Activated CD4-positive, alpha-beta T cell treated with anti-CD3 and anti-CD28 coated beads for 24 hours (primary cell): ENCODE data around the gene SDR42E2.
A peak's percentile ranks its signal among the peaks of the same experiment; 100 is the strongest.
"Not testable (repeated sequence)": the region's sequence is repeated elsewhere in the genome, so short reads cannot be mapped to it uniquely, and the experiment has no call there.

Experiments used
- DNase-seq, 2 donors: peaks; one replicate each; pipeline ENCODE4 v3.0.0-alpha.2; 2020; ENCODE audit warnings: low read depth in 2 of 2

SDR42E2 gene

GRCh38 chr16:22213801-22214200 is 51.5 kb downstream of the SDR42E2 start:
- no peak for DNase-seq

- DNase-seq, result no peak
These were observed 52.1 kb downstream of the SDR42E2 start for GRCh38 chr16:22214402-22214801.

GRCh38 chr16:22214889-22215288 is 52.6 kb downstream of the SDR42E2 start:
- no peak for DNase-seq

GRCh38 chr16:22216191-22216831 is 54.0 kb downstream of the SDR42E2 start:
- DNase-seq, result no peak

GRCh38 chr16:22216832-22217225 is 54.5 kb downstream of the SDR42E2 start:
- not testable (repeated sequence) for DNase-seq

DNA sequence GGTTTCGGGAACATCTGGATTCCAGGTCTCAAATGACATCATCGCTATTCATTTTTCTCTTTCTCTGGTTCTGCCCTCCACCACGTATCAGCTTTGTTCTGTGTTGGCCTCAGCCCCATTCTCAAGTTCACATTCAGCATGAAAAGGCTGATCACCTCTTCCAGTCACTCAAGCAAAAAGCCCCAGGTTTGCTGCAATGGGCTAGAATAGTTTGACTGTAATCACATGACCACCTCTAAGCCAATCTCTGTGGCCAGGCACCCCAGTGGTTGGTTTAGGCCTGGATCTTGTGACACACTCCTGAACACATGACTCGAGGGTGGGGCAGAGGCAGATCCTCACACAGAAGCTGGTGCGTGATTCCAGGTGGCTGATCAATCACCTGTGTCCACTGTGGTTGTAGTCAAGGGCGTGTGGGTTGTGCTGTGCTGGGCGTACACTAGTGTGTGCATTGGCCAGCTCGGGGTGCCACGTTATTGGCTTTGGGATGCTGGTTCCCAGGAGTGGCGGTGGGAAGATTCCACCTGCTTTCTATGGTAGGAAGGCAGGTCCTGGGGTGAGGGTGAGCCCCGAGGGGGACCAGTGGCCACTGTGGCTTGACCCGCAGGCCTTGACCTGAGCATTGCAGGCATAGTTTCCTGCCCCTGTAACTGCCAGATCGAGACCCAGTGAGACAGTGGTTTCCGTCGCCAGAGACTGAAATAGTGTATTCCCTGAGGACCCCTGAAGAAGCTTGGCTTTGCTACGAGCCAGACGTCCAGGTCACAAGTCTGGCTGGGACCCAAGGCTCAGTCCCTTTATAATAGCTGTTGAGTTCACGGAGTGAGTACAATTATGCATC is 55.8 kb downstream of the SDR42E2 start:
- no peak for DNase-seq

DNA sequence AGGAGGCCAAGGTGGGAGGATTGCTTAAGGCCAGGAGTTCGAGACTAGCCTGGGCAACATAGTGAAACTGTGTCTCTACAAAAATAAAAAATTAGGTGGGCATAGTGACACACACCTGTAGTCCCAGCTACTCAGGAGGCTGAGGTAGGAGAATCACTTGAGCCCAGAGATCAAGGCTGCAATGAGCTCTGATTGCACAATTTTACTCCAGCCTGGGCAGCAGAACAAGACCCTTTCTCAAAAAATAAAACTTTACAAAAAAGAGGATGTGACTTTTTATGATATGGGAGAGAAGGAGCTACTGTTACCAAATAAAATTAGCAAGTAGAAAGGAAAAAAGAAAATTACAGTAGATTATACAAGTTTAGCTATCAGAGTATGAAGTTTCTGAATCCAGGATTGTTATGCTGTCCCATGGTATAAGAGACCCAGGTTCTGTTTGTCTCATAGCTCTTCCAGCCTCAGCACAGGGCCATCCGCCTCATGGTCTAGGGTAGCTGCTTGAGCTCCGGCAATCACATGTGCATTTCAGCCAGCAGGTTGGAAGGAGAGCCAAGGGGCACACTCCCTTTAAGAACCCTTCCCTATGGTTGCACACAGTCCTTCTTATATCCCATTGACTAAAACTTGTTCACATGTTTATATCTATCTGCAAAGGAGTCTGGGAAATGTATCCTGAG is 57.2 kb downstream of the SDR42E2 start:
- no peak for DNase-seq

GRCh38 chr16:22220069-22220440 is 57.7 kb downstream of the SDR42E2 start:
- DNase-seq, result no peak

- DNase-seq, result no peak
These were observed 58.4 kb downstream of the SDR42E2 start for GRCh38 chr16:22220714-22221113.

DNA sequence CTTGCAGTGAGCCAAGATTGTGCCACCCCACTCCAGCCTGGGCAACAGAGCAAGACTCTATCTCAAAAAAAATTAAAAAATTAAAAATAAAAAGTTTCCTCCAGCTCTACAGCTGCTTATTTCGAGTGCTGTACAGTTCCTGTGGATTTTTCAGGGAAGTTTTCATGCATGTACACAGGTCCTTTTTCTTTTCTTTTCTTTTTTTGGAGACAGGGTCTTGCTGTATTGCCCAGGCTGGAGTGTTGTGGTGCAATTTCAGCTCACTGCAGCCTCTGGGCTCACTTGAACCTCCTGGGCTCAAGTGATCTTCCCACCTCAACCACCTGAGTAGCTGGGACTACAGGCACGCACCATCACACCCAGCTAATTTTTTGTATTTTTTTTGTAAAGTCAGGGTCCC is 59.7 kb downstream of the SDR42E2 start:
- no peak for DNase-seq

- DNase-seq, result no peak
These were observed 60.7 kb downstream of the SDR42E2 start for GRCh38 chr16:22222998-22223397.

DNA sequence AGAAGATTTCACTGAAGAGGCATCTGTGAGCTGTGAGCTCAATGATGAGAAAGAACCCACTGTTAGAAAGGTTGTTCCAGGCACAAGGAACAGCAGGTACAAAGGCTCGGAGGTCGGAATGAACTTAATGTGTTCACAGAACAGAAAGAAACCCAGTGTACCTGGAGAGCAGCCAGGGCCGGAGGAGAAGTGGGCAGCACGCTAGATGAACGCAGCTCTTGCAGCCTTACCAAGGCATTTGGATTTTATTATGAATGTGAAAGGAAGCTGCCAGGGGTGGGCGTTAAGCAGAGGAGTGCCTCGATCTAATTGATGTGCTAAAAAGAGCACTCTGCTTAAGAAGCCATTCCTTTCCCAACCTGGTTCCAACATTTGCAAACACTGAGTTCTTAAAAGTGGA is 62.8 kb downstream of the SDR42E2 start:
- no peak for DNase-seq

DNA sequence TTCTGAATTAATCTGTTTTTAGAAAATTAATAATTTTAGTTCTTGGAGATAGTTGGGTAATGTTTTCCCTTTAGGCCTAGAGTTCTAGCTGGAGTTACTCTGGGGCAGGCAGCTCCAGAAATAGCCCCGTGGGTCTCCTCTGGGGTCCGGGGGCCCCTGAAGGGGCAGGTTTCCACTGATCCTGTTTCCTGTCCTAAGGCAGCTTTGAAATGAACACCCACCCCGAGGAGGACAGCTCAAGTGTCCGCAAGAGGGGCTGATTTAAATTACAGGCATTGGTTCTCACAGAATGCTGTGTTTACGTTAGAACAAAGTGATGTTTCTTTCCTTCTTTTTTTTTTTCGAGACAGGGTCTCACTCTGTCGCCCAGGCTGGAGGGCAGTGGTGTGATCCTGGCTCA is 67.6 kb downstream of the SDR42E2 start:
- DNase-seq, result no peak

GRCh38 chr16:22232277-22233036 is 70.2 kb downstream of the SDR42E2 start:
- peak in 1 of 2 donors; percentile 7 for DNase-seq

DNA sequence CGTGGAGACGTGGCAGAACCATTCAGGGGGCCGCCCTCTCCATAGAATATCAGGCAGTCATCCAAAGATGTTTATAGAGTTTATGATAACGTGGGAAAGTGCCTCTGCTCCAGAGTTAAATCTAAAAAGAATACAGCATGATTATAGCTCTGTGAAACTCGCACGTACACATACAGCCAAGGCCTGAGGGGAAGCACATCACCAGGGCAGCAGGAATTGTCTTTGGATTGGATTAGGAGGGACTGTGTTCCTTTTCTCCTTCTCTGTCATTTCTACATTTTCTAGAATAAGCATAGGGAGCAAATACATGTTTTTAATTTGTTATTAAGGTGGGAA is 70.7 kb downstream of the SDR42E2 start:
- no peak for DNase-seq

DNA sequence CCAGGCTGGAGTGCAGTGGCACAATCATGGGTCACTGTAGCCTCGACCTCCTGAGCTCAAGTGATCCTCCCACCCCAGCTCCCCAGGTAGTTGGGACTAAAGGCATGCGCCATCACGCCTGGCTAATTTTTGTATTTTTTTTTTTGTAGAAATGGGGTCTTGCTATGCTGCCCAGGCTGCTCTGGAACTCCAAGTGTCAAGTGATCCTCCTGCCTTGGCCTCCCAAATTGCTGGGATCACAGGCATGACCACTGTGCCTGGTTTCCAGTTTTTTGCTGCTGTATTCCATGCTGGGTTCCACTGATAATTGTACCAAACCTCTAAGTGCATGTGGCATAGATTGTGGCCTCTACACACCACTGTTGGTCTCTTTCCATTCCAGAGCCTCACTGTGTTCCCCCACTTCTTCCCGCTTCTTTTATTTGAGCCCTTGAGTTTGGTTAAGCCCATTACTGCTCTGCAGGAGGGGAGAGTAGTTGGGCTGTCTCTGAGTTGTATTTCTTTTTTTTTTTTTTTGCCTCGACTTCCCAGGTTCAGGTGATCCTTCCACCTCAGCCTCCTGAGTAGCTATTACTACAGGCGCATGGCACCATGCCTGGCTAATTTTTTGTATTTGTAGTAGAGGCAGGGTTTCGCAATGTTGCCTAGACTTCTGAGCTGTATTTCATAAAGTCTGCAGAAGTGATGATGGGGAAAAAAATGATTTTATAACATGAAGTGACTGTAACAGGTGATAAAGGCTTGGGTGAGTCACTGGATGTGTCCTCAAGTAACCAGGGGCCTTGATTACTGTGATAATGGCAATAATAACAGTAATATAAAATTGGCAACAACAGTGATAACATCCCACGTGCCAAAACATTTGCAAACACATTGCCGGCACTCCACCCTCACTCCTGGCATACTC is 73.8 kb downstream of the SDR42E2 start:
- no peak for DNase-seq

DNA sequence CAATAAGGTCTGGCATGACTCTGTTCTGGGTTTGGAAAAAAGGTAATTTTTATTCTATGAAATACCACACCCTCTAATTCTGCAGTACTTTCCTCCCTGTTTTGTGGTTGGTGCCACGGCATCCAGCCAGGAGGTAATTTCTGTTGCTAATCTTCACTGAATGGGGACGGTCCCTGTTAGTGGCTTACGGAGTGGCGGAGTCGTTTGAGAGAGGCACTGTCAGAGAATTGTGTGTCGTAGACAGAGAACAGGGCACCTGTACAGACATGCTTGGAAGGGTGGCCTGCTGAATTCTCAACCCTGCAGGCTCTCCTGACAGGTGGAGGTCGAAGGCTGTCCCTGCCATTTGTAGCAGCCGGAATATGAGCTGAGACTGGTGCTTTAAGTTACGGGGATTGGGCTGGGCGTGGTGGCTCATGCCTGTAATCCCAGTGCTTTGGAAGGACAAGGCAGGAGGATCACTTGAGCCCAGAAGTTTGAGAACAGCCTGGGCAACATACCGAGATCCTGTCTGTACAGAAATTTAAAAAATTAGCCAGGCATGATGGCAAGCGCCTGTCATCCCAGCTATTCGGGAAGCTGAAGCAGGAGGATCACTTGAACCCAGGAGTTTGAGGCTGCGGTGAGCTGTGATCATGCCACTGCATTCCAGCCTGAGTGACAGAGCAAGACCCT is 77.0 kb downstream of the SDR42E2 start:
- no peak for DNase-seq

GRCh38 chr16:22240023-22240710 is 77.9 kb downstream of the SDR42E2 start:
- no peak for DNase-seq
